A549 (cell line): ENCODE measurements around the gene MNS1. TPM values are rescaled to one million over a fixed set of nuclear protein-coding genes. Genes with fewer than 3 reads are reported as not detected.

Experiments
- ATAC-seq, 2 experiments: fragments of 200-7000 bp in 1 of 2; fragments of >200 bp in 1 of 2; cut with Nextera tagmentation in 1 of 2; cut with Tn5 transposase in 1 of 2; 3 replicates each; pipeline versions ENCODE4 v1.8.0 to v1.9.1; 2018 to 2020; ENCODE audit warnings: mild to moderate bottlenecking in 1 of 2, moderate library complexity in 1 of 2
- CTCF ChIA-PET: fragments of 300-600 bp; sonication (Branson Sonifier 250); formaldehyde crosslinking; extraction: SDS; loops from one replicate; lab custom pipeline; 2021; ENCODE audit warnings: antibody characterized with exemption, inconsistent platforms; lab: Yijun Ruan, JAX
- POLR2A ChIA-PET: fragments of 350-600 bp; formaldehyde crosslinking; extraction: SDS; loops from one replicate; lab custom pipeline; 2021; ENCODE audit warnings: antibody characterized with exemption, inconsistent platforms; lab: Yijun Ruan, JAX
- DNase-seq, 2 experiments: peaks; one replicate each; pipeline versions ENCODE4 v3.0.0 to v3.0.0-alpha.2; 2011 to 2016; ENCODE audit warnings: low read depth in 1 of 2, low spot score in 1 of 2
- FAIRE-seq: peaks from 2 replicates; lab custom pipeline; 2011; peaks lifted over from hg19 to GRCh38; lab: Jason Lieb, UNC
- H3K27ac ChIP-seq, 2 experiments: fragments of >200 bp; sonication (Bioruptor Twin); formaldehyde crosslinking; 3 replicates each; pipeline ENCODE4 v1.5.1; 2016 to 2017
- H3K4me1 ChIP-seq: fragments of >200 bp; sonication (Bioruptor Twin); formaldehyde crosslinking; 3 replicates; pipeline ENCODE4 v1.6.1; 2016
- H3K4me2 ChIP-seq: fragments of >200 bp; sonication (Bioruptor Twin); formaldehyde crosslinking; 3 replicates; pipeline ENCODE4 v1.6.1; 2016
- H3K4me3 ChIP-seq: fragments of >200 bp; sonication (Bioruptor Twin); formaldehyde crosslinking; 3 replicates; pipeline ENCODE4 v1.5.1; 2016
- H3K9me3 ChIP-seq: fragments of >200 bp; sonication (Bioruptor Twin); formaldehyde crosslinking; 3 replicates; pipeline ENCODE4 v1.6.1; 2016
- CBX2 ChIP-seq: fragments of 200-600 bp; sonication (generic); IDR thresholded peaks from 2 replicates; pipeline ENCODE4 v1.6.1; 2016; ENCODE audit warnings: low read depth, mild to moderate bottlenecking, borderline replicate concordance
- CBX8 ChIP-seq: fragments of 200-600 bp; sonication (generic); IDR thresholded peaks from 2 replicates; pipeline ENCODE4 v1.6.1; 2016
- CEBPB ChIP-seq, 2 experiments: fragments of >200 bp in 1 of 2; sonication (Bioruptor Twin) in 1 of 2; formaldehyde crosslinking in 1 of 2; IDR thresholded peaks; 2 replicates each; pipeline ENCODE4 v1.6.1; 2012 to 2016
- CTCF ChIP-seq: fragments of >200 bp; sonication (Bioruptor Twin); formaldehyde crosslinking; IDR thresholded peaks from 3 replicates; pipeline ENCODE4 v1.5.1; 2016
- E2F6 ChIP-seq: IDR thresholded peaks from 2 replicates; pipeline ENCODE4 v1.6.1; 2012; ENCODE audit warnings: low read depth, borderline replicate concordance
- EHF ChIP-seq: fragments of 250-450 bp; sonication (Bioruptor Pico); IDR thresholded peaks from 2 replicates; pipeline ENCODE4 v1.5.0; 2020; ENCODE audit warnings: mild to moderate bottlenecking
- EHMT2 ChIP-seq: fragments of 200-600 bp; sonication (generic); IDR thresholded peaks from 2 replicates; pipeline ENCODE4 v1.6.1; 2016; ENCODE audit warnings: antibody characterized with exemption, low read depth, mild to moderate bottlenecking, moderate library complexity
- EP300 ChIP-seq, 2 experiments: fragments of >200 bp; sonication (Bioruptor Twin); formaldehyde crosslinking; IDR thresholded peaks; 2 replicates in 1 of 2; 3 replicates in 1 of 2; pipeline ENCODE4 v1.6.1; 2016 to 2017
- ESRRA ChIP-seq: fragments of 150-350 bp; IDR thresholded peaks from 2 replicates; pipeline ENCODE4 v1.6.1; 2014; ENCODE audit warnings: mild to moderate bottlenecking, low read length, borderline replicate concordance
- FOSB ChIP-seq: fragments of 250-450 bp; sonication (Bioruptor Pico); IDR thresholded peaks from 2 replicates; pipeline ENCODE4 v1.5.0; 2020; ENCODE audit warnings: mild to moderate bottlenecking, moderate library complexity
- HOXB5 ChIP-seq: fragments of 250-450 bp; sonication (Bioruptor Pico); IDR thresholded peaks from 2 replicates; pipeline ENCODE4 v1.5.0; 2020; ENCODE audit warnings: mild to moderate bottlenecking, moderate library complexity
- JUNB ChIP-seq: fragments of >200 bp; sonication (Bioruptor Twin); formaldehyde crosslinking; IDR thresholded peaks from 2 replicates; pipeline ENCODE4 v1.6.1; 2016
- MAFK ChIP-seq: fragments of 450-650 bp; IDR thresholded peaks from 2 replicates; pipeline ENCODE4 v1.6.1; 2014; ENCODE audit not compliant: partially characterized antibody
- MAZ ChIP-seq: fragments of 150-350 bp; IDR thresholded peaks from 2 replicates; pipeline ENCODE4 v1.6.1; 2014; ENCODE audit warnings: antibody characterized with exemption, low read depth, low read length, borderline replicate concordance
- MYC ChIP-seq: IDR thresholded peaks from 2 replicates; pipeline ENCODE4 v1.6.1; 2012; ENCODE audit warnings: mild to moderate bottlenecking, inconsistent platforms, low read length, improper control_type of control experiment, borderline replicate concordance
- NFE2L2 ChIP-seq: fragments of 150-350 bp; conservative IDR thresholded peaks from 2 replicates; pipeline ENCODE4 v1.6.1; 2014; ENCODE audit warnings: low read length
- PHF8 ChIP-seq: fragments of 200-600 bp; sonication (generic); IDR thresholded peaks from 2 replicates; pipeline ENCODE4 v1.6.1; 2016; ENCODE audit warnings: low read depth, mild to moderate bottlenecking, antibody characterized with exemption, moderate library complexity, borderline replicate concordance
- RAD21 ChIP-seq, 2 experiments: fragments of >200 bp in 1 of 2; sonication (Bioruptor Twin) in 1 of 2; formaldehyde crosslinking in 1 of 2; IDR thresholded peaks in 1 of 2; conservative IDR thresholded peaks in 1 of 2; 2 replicates in 1 of 2; 3 replicates in 1 of 2; pipeline ENCODE4 v1.6.1; 2012 to 2018; ENCODE audit warnings: inconsistent platforms in 1 of 2
- RARB ChIP-seq: fragments of 250-450 bp; sonication (Bioruptor Pico); IDR thresholded peaks from 2 replicates; pipeline ENCODE4 v1.8.0; 2021; ENCODE audit warnings: mild to moderate bottlenecking, moderate library complexity
- RCOR1 ChIP-seq: fragments of 150-350 bp; IDR thresholded peaks from 2 replicates; pipeline ENCODE4 v1.6.1; 2014; ENCODE audit warnings: antibody characterized with exemption, low read length, low read depth
- REST ChIP-seq: fragments of 200-600 bp; sonication (generic); IDR thresholded peaks from 2 replicates; pipeline ENCODE4 v1.6.1; 2016; ENCODE audit warnings: antibody characterized with exemption, mild to moderate bottlenecking, moderate library complexity
- RFX5 ChIP-seq: fragments of 450-650 bp; IDR thresholded peaks from 2 replicates; pipeline ENCODE4 v1.7.1; 2014; ENCODE audit warnings: antibody characterized with exemption, mild to moderate bottlenecking, moderate library complexity
- TP53 ChIP-seq: fragments of 250-450 bp; sonication (Bioruptor Pico); IDR thresholded peaks from 2 replicates; pipeline ENCODE4 v1.5.0; 2021; ENCODE audit warnings: mild to moderate bottlenecking, moderate library complexity
- WGBS: methylation state at CpG from one replicate; pipeline ENCODE4 v1.1.6; 2017; ENCODE audit errors: missing lambda C conversion rate; 5-methylcytosine and 5-hydroxymethylcytosine counted together
- polyA plus RNA-seq, 4 experiments: library from polyadenylated mRNA; depleted of rRNA in 3 of 4; stranded (reverse); fragments of >200 nt; fragmentation: RNase III in 1 of 4; extraction: RNeasy Plus Mini Kit Qiagen cat#74134 plus additional on column Dnase treatment in 1 of 4; gene quantifications; 2 replicates in 3 of 4; 3 replicates in 1 of 4; pipeline ENCODE4 v1.2.3, GENCODE V29; 2011 to 2017
- TF ChIP-seq, protein P1 (sequence below): fragments of >200 bp; sonication (Bioruptor Twin); formaldehyde crosslinking; IDR thresholded peaks from 3 replicates; pipeline ENCODE4 v1.6.1; 2016
- TF ChIP-seq, protein P2 (sequence below): fragments of 250-450 bp; sonication (Bioruptor Pico); IDR thresholded peaks from 2 replicates; pipeline ENCODE4 v1.5.0; 2020; ENCODE audit warnings: low read depth, mild to moderate bottlenecking, moderate library complexity

MNS1 gene
- polyA plus RNA-seq, 2 of the 4 experiments (the other 2 are of a cell fraction) = 4.4 to 5.2 TPM

DNA sequence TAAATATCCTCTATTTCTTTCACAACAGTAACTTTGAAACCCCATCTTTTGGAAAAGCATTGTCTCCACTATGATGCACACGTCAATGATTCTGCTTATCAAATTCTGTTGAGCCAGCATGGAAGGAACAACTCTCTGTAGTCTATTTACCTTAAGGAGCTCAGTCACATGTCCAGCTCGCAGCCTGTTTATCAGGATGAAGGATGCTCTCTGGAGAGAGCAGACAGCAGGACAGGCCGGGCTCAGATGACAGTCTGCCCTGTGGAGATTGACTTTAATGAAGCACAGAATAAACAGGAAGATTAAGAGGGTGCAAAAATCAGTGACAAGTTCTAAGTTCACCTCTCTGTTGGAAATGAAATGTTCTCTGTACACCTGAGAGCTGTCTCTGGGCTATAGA, 30.6 kb upstream of the MNS1 start:
- DNase-seq (no peak), ATAC-seq (no peak), FAIRE-seq (no peak)
- 10% methylated on average over 3 of the region's 3 CpGs for WGBS
- ChIA-PET CTCF (interaction anchor here (0.8 to 4.9 kb wide), 9 partner anchors 12 to 811 kb away, joined by 3 to 55 read pairs (median 3); partner anchors contain the start of gene TCF12), POLR2A (no interaction called here)
- no peak overlapping the region for H3K4me2 ChIP-seq
- 0 out of 3 replicates have a peak, but pooled peaks cover 1% of the 10 kb centered on the region for H3K4me1 ChIP-seq
- no peak overlapping the region for H3K27ac ChIP-seq
- no peaks in the 10 kb centered on the region; the same call in 2 of the 3 replicates for H3K9me3 ChIP-seq
- no peak overlapping the region for H3K4me3 ChIP-seq
- TF ChIP-seq RFX5 (no peak), TP53 (CRISPR knock-in tag) (no peak), E2F6 (no peak), HOXB5 (no peak), EHF (CRISPR knock-in tag) (no peak), EHMT2 (no peak), RCOR1 (no peak), MAFK (no peak), CBX2 (no peak), ESRRA (no peak), CTCF (no peak), JUNB (no peak), MAZ (no peak)

DNA sequence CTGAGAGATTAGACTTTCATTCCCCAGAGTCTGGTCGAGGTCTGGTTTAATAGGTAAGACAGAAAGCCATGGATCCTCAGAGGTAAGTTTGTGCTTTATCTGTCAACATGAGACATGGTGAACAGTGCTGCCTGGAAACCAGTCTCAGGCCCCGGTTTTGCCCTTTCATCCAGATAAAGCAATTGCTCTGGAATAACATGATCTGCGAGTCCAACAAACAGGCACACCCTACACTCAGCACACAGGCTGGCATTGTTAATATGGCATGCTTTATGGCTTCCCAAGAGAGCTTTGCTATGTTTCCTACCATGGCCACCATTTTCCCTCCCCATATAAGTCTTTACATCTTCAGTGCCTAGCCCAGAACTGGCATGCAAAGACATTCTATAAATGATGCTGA, 30.1 kb upstream of the MNS1 start:
- CTCF ChIA-PET = interaction anchor here (0.6 to 4.9 kb wide), 14 partner anchors 13 to 1052 kb away, joined by 3 to 55 read pairs (median 3); partner anchors contain the start of gene TCF12
- H3K4me1 ChIP-seq = 0 out of 3 replicates have a peak, but pooled peaks cover 3% of the 10 kb centered on the region
- 0% methylated on average over 3 of the region's 3 CpGs for WGBS
- FAIRE-seq = no peak
- TF ChIP-seq, protein P1, sequence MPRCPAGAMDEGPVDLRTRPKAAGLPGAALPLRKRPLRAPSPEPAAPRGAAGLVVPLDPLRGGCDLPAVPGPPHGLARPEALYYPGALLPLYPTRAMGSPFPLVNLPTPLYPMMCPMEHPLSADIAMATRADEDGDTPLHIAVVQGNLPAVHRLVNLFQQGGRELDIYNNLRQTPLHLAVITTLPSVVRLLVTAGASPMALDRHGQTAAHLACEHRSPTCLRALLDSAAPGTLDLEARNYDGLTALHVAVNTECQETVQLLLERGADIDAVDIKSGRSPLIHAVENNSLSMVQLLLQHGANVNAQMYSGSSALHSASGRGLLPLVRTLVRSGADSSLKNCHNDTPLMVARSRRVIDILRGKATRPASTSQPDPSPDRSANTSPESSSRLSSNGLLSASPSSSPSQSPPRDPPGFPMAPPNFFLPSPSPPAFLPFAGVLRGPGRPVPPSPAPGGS = no peak
- no peak for TF ChIP-seq EP300 (IDR thresholded peaks at IDR 0.05)
- no peak for TF ChIP-seq FOSB (CRISPR knock-in tag)
- TF ChIP-seq RAD21 (conservative IDR thresholded peaks at IDR 0.05 in 1 of 2, IDR thresholded peaks at IDR 0.05 in 1 of 2) = no peak
- no peak for TF ChIP-seq RARB
- TF ChIP-seq CEBPB (IDR thresholded peaks at IDR 0.05) = no peak
- TF ChIP-seq ESRRA = no peak
- no peak for TF ChIP-seq RCOR1
- TF ChIP-seq, all 56 proteins: peak for 0
- no peak overlapping the region for H3K4me3 ChIP-seq
- POLR2A ChIA-PET = no interaction called here
- DNase-seq (no peak), ATAC-seq (no peak)
- no peaks in the 10 kb centered on the region for H3K9me3 ChIP-seq
- no peak overlapping the region for H3K4me2 ChIP-seq
- H3K27ac ChIP-seq = no peak overlapping the region

DNA sequence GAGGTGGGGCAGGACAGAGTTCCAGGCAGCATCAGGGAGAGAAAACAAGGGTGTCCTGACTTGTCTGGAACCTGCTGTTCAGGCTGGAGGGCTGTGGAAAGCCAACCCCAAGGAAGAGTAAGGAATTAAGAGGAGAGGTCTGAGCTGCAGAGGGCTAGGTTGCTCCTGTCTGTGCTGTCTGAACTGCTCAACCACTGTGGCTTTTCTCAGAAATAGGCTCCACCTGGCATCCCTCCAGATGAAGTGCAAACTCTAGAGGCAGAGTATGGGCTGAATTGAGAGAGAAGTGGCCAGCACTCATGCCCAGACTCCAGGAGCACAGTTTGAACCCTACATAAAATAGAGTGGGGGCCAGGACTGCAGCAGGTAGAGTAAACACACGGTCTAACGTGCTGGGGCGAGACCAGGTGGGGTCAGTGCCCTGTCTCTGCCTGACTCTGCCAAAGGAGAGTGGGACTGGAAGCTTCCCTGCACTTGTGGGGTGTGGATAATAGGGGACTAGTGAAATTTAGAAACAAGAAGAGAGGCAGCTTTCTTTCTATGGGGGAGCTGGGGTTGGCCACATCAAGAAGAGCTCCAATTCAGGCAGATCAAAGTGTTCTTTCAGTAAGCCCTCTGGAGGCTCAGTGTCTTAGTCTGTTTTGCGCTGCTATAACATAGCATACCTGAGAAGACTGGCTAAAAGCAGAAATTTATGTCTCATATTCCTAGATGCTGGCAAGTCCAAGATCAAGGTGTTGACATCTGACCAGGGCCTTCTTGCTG, 28.0 kb upstream of the MNS1 start:
- WGBS = 40% methylated on average over 4 of the region's 4 CpGs
- CTCF ChIA-PET = interaction anchor here (0.9 to 4.9 kb wide), 11 partner anchors 9 to 878 kb away, joined by 3 to 55 read pairs (median 7); partner anchors contain the start of gene MNS1
- H3K4me2 ChIP-seq = no peak overlapping the region
- no peaks in the 10 kb centered on the region for H3K9me3 ChIP-seq
- ATAC-seq = no peak
- H3K4me3 ChIP-seq = no peak overlapping the region
- H3K27ac ChIP-seq = no peak overlapping the region
- no peak for DNase-seq
- no peak for FAIRE-seq
- 0 out of 3 replicates have a peak, but pooled peaks cover 3% of the 10 kb centered on the region for H3K4me1 ChIP-seq
- POLR2A ChIA-PET = no interaction called here
- no peak for TF ChIP-seq NFE2L2
- TF ChIP-seq REST = no peak
- TF ChIP-seq JUNB = no peak
- TF ChIP-seq CBX8 = no peak
- TF ChIP-seq, protein P2, sequence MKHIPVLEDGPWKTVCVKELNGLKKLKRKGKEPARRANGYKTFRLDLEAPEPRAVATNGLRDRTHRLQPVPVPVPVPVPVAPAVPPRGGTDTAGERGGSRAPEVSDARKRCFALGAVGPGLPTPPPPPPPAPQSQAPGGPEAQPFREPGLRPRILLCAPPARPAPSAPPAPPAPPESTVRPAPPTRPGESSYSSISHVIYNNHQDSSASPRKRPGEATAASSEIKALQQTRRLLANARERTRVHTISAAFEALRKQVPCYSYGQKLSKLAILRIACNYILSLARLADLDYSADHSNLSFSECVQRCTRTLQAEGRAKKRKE = no peak
- TF ChIP-seq MYC = no peak
- no peak for TF ChIP-seq PHF8
